ENCODE results near the gene TMX2.

DNA sequence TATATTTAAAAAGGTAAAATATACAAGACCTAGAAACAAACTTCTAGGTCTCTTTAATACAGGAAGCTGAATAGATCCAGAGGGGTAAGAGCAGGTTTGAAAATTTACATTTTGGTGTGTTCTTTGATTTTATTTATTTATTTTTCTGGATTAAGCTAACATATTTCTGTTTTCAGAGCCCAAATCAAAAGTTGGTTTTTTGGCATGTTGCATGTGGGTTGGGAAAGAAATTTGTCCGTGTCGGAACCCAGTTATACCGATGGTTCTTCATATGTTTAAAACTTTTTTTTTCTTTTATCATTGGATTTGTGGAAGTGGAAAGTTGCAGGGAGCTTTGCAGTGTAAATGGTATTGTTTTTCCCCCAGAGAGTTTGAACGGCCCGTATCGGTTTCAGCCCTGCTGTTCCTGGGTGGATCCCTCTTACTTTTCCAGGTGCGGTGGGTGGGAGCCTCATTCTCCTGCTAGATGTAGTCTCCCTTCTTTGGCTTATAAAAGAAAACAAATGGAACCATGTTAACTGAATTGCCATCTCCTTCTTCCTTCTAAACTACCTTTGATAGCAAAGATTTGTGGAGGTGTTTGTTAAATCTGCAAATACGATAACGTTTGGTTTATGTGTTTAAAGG lies 50.0 kb downstream of the TMX2 start:
- TF ChIP-seq, protein P1, sequence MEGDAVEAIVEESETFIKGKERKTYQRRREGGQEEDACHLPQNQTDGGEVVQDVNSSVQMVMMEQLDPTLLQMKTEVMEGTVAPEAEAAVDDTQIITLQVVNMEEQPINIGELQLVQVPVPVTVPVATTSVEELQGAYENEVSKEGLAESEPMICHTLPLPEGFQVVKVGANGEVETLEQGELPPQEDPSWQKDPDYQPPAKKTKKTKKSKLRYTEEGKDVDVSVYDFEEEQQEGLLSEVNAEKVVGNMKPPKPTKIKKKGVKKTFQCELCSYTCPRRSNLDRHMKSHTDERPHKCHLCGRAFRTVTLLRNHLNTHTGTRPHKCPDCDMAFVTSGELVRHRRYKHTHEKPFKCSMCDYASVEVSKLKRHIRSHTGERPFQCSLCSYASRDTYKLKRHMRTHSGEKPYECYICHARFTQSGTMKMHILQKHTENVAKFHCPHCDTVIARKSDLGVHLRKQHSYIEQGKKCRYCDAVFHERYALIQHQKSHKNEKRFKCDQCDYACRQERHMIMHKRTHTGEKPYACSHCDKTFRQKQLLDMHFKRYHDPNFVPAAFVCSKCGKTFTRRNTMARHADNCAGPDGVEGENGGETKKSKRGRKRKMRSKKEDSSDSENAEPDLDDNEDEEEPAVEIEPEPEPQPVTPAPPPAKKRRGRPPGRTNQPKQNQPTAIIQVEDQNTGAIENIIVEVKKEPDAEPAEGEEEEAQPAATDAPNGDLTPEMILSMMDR (conservative IDR thresholded peaks at IDR 0.05; ENCODE audit: low read length): no peak
- TF ChIP-seq EZH2phosphoT487 (IDR thresholded peaks at IDR 0.05; ENCODE audit: borderline replicate concordance, low read depth, low read length): no peak
